HepG2 (cell line): ENCODE data around the gene PRR33. TPM values are rescaled to one million over a fixed set of nuclear protein-coding genes. Genes with fewer than 3 reads are reported as not detected.

Source experiments
- ATAC-seq: fragments of 200-7000 bp; cut with Tn5 transposase; 3 replicates; pipeline ENCODE4 v1.9.1; 2020; ENCODE audit warnings: mild to moderate bottlenecking, moderate library complexity
- BruUV-seq: library from RNA; stranded (reverse); fragments of 400-500 nt; replicated peaks from 2 replicates; lab custom pipeline; 2021; lab: Mats Ljungman, UMichigan
- CTCF ChIA-PET: fragments of 300-600 bp; formaldehyde crosslinking; extraction: SDS; loops from one replicate; lab custom pipeline; 2021; ENCODE audit warnings: low total read pairs, inconsistent platforms, low intra/inter-chr PET ratio; lab: Yijun Ruan, JAX
- POLR2A ChIA-PET: fragments of 350-600 bp; sonication (Branson Sonifier 250); formaldehyde crosslinking; loops from one replicate; lab custom pipeline; 2020; ENCODE audit warnings: antibody characterized with exemption, inconsistent platforms; lab: Yijun Ruan, JAX
- DNase-seq: peaks from one replicate; pipeline ENCODE4 v3.0.0-alpha.2; 2015; ENCODE audit warnings: low spot score
- FAIRE-seq: peaks from 3 replicates; lab custom pipeline; 2011; peaks lifted over from hg19 to GRCh38; lab: Jason Lieb, UNC
- H2AFZ ChIP-seq: one replicate; pipeline ENCODE4 v1.6.1; 2011; ENCODE audit warnings: low read length, inconsistent platforms
- H3K27ac ChIP-seq: fragments of 300-600 bp; 3 replicates; pipeline ENCODE4 v1.8.0; 2011; ENCODE audit warnings: mixed run types, mild to moderate bottlenecking, mixed read lengths, low read length, inconsistent platforms; ENCODE audit not compliant: insufficient read depth; ENCODE audit errors: extremely low read length
- H3K27me3 ChIP-seq, 2 experiments: fragments of 200-600 bp in 1 of 2; 2 replicates in 1 of 2; 3 replicates in 1 of 2; pipeline versions ENCODE4 v1.6.0 to v1.8.0; 2011; ENCODE audit warnings: low read length in 2 of 2, mild to moderate bottlenecking in 2 of 2, moderate library complexity in 2 of 2, inconsistent platforms in 1 of 2; ENCODE audit not compliant: insufficient read depth in 2 of 2, control insufficient read depth in 1 of 2
- H3K36me3 ChIP-seq, 2 experiments: fragments of 200-600 bp in 1 of 2; replicated peaks in 1 of 2; 2 replicates in 1 of 2; 3 replicates in 1 of 2; pipeline versions ENCODE4 v1.5.1 to v1.8.0; 2011; ENCODE audit warnings: low read length in 2 of 2, inconsistent platforms in 1 of 2; ENCODE audit not compliant: insufficient read depth in 2 of 2, control insufficient read depth in 1 of 2
- H3K4me1 ChIP-seq: 2 replicates; pipeline ENCODE4 v1.5.1; 2012; ENCODE audit warnings: low read length, inconsistent platforms; ENCODE audit not compliant: insufficient read depth
- H3K4me2 ChIP-seq: 2 replicates; pipeline ENCODE4 v1.6.0; 2011; ENCODE audit warnings: low read depth, low read length, inconsistent platforms
- H3K4me3 ChIP-seq, 3 experiments: fragments of 200-600 bp in 1 of 3; sonication (generic), shearing (Covaris generic) in 1 of 3; replicated peaks in 1 of 3; 2 replicates each; pipeline ENCODE4 v1.5.1; 2011 to 2016; ENCODE audit warnings: low read length in 3 of 3, inconsistent platforms in 2 of 3, low read depth in 2 of 3, mild to moderate bottlenecking in 2 of 3, control low read depth in 1 of 3, mixed read lengths in 1 of 3; ENCODE audit not compliant: insufficient read depth in 1 of 3
- H3K79me2 ChIP-seq: one replicate; pipeline ENCODE4 v1.6.1; 2011; ENCODE audit warnings: low read length, inconsistent platforms; ENCODE audit not compliant: insufficient read depth
- H3K9ac ChIP-seq: 2 replicates; pipeline ENCODE4 v1.6.0; 2011; ENCODE audit warnings: mild to moderate bottlenecking, low read depth, low read length, inconsistent platforms; ENCODE audit not compliant: insufficient read depth
- H3K9me3 ChIP-seq: 2 replicates; pipeline ENCODE4 v1.5.1; 2012; ENCODE audit warnings: mild to moderate bottlenecking, low read length
- H4K20me1 ChIP-seq: 2 replicates; pipeline ENCODE4 v1.6.0; 2011; ENCODE audit warnings: inconsistent platforms, mild to moderate bottlenecking, low read length, moderate library complexity; ENCODE audit not compliant: insufficient read depth
- ARID2 ChIP-seq: sonication (generic); formaldehyde crosslinking; IDR thresholded peaks from 2 replicates; pipeline ENCODE4 v1.8.1; 2022; ENCODE audit warnings: mild to moderate bottlenecking, missing genetic modification reagents, borderline replicate concordance
- MAFK ChIP-seq, 2 experiments: IDR thresholded peaks in 1 of 2; conservative IDR thresholded peaks in 1 of 2; 2 replicates each; pipeline ENCODE4 v1.6.1; 2011; ENCODE audit warnings: improper control_type of control experiment in 2 of 2, low read length in 2 of 2
- PHB2 ChIP-seq: fragments of 450-650 bp; IDR thresholded peaks from 2 replicates; pipeline ENCODE4 v1.6.1; 2018; ENCODE audit not compliant: partially characterized antibody
- ZFP82 ChIP-seq: sonication (generic); formaldehyde crosslinking; IDR thresholded peaks from 2 replicates; pipeline ENCODE4 v1.5.1; 2020; ENCODE audit warnings: mild to moderate bottlenecking, missing genetic modification reagents, borderline replicate concordance
- ZNF251 ChIP-seq: sonication (generic); formaldehyde crosslinking; IDR thresholded peaks from 2 replicates; pipeline ENCODE4 v1.9.0; 2021; ENCODE audit warnings: mild to moderate bottlenecking, missing genetic modification reagents
- WGBS: methylation state at CpG from one replicate; pipeline ENCODE4 v1.1.6; 2017; ENCODE audit warnings: low lambda C conversion rate; 5-methylcytosine and 5-hydroxymethylcytosine counted together
- in situ Hi-C: cut with HindIII; loops from 2 replicates; pipeline ENCODE4 v1.10.0; 2017; ENCODE audit warnings: low pct_unique_long_range_greater_than_20kb; ENCODE audit not compliant: extremely low pct_ligation_motif_present
- intact Hi-C: fragments of 100-400 bp; cut with micrococcal nuclease; formaldehyde crosslinking; loops from one replicate; pipeline ENCODE4 v1.10.0; 2022; ENCODE audit not compliant: unreplicated experiment
- polyA plus RNA-seq, 8 experiments: library from polyadenylated mRNA; depleted of rRNA in 3 of 8; stranded (reverse) in 7 of 8; unstranded in 1 of 8; fragments of >200 nt; fragmentation: Illumina TruSeq in 4 of 8; extraction: Trizol in 4 of 8; gene quantifications; 2 replicates each; pipeline versions ENCODE4 v1.2.1 to v1.2.3, GENCODE V29; 2011 to 2016; ENCODE audit warnings: low read depth in 4 of 8, missing spikeins in 1 of 8, mixed read lengths in 1 of 8; ENCODE audit not compliant: insufficient read depth in 1 of 8
- total RNA-seq, 5 experiments: library from RNA; depleted of rRNA; stranded (reverse); fragments of >200 nt; fragmentation: Illumina TruSeq; extraction: Trizol; gene quantifications; 2 replicates each; pipeline ENCODE4 v1.2.3, GENCODE V29; 2016; ENCODE audit warnings: low read depth in 1 of 5
- TF ChIP-seq, protein P1 (sequence below): sonication (generic); formaldehyde crosslinking; IDR thresholded peaks from 2 replicates; pipeline ENCODE4 v1.8.1; 2023; ENCODE audit warnings: mild to moderate bottlenecking, missing genetic modification reagents
- TF ChIP-seq, protein P2 (sequence below): sonication (generic); formaldehyde crosslinking; IDR thresholded peaks from 2 replicates; pipeline ENCODE4 v1.8.0; 2022; ENCODE audit warnings: mild to moderate bottlenecking, missing genetic modification reagents, moderate library complexity
- TF ChIP-seq, protein P3 (sequence below): sonication (generic); formaldehyde crosslinking; IDR thresholded peaks from 2 replicates; pipeline ENCODE4 v1.4.0; 2020; ENCODE audit warnings: mild to moderate bottlenecking, missing genetic modification reagents
- TF ChIP-seq, protein P4 (sequence below): sonication (generic); formaldehyde crosslinking; IDR thresholded peaks from 2 replicates; pipeline ENCODE4 v1.5.0; 2020; ENCODE audit warnings: mild to moderate bottlenecking, missing genetic modification reagents, moderate library complexity

The PRR33 gene
- total and polyA plus RNA-seq, 2 of the 13 experiments (the other 11 are each of a cell fraction or from before 2014, with no cell fraction given), result not detected

DNA sequence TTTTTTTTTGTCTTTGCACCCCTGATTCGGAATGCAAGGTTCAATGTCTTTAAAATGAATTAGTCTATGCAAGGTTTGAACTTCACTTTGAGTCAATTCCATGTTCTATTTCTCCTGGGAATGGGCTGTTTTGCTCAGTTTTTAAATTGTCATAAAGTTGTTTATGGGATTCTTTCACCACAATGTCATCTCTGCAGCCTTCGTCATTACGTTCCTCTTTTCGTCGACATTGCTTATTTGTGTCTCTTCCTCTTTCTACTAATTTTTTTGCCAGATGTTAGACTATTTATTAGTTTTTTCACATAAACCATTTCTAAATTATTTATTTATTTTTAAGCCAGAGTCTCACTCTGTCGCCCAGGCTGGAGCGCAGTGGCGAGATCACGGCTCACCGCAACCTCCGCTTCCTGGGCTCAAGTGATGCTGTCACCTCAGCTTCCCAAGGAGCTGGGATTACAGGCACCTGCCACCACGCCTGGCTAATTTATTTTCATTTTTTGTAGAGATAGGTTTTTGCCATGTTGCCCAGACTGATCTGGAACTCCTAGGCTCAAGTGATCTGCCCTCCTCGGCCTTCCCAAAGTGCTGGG, 20.7 kb upstream of the PRR33 start:
- H3K9me3 ChIP-seq, result no peaks in the 10 kb centered on the region
- H3K27me3 ChIP-seq, result peaks cover 5 to 26% of the 10 kb centered on the region in 2 experiments; a peak in 4 of 5 replicates
- intact Hi-C loops (no loop called here), in situ Hi-C loops (no loop called here)
- FAIRE-seq, result no peak
- CTCF ChIA-PET, result no interaction called here
- H2AFZ ChIP-seq, result no peak overlapping the region
- H3K79me2 ChIP-seq, result no peaks in the 10 kb centered on the region
- TF ChIP-seq, protein P1, sequence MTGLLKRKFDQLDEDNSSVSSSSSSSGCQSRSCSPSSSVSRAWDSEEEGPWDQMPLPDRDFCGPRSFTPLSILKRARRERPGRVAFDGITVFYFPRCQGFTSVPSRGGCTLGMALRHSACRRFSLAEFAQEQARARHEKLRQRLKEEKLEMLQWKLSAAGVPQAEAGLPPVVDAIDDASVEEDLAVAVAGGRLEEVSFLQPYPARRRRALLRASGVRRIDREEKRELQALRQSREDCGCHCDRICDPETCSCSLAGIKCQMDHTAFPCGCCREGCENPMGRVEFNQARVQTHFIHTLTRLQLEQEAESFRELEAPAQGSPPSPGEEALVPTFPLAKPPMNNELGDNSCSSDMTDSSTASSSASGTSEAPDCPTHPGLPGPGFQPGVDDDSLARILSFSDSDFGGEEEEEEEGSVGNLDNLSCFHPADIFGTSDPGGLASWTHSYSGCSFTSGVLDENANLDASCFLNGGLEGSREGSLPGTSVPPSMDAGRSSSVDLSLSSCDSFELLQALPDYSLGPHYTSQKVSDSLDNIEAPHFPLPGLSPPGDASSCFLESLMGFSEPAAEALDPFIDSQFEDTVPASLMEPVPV (CRISPR knock-in tag), result no peak
- TF ChIP-seq, protein P2, sequence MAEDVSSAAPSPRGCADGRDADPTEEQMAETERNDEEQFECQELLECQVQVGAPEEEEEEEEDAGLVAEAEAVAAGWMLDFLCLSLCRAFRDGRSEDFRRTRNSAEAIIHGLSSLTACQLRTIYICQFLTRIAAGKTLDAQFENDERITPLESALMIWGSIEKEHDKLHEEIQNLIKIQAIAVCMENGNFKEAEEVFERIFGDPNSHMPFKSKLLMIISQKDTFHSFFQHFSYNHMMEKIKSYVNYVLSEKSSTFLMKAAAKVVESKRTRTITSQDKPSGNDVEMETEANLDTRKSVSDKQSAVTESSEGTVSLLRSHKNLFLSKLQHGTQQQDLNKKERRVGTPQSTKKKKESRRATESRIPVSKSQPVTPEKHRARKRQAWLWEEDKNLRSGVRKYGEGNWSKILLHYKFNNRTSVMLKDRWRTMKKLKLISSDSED (CRISPR knock-in tag), result no peak
- TF ChIP-seq MAFK (conservative IDR thresholded peaks at IDR 0.05 in 1 of 2, IDR thresholded peaks at IDR 0.05 in 1 of 2; ENCODE audit: low read length in 2 of 2), result peak in 1 of 2 experiments; percentile 44; a peak in 2 of 4 replicates
- TF ChIP-seq, protein P3, sequence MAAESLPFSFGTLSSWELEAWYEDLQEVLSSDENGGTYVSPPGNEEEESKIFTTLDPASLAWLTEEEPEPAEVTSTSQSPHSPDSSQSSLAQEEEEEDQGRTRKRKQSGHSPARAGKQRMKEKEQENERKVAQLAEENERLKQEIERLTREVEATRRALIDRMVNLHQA, result no peak
- TF ChIP-seq, protein P4, sequence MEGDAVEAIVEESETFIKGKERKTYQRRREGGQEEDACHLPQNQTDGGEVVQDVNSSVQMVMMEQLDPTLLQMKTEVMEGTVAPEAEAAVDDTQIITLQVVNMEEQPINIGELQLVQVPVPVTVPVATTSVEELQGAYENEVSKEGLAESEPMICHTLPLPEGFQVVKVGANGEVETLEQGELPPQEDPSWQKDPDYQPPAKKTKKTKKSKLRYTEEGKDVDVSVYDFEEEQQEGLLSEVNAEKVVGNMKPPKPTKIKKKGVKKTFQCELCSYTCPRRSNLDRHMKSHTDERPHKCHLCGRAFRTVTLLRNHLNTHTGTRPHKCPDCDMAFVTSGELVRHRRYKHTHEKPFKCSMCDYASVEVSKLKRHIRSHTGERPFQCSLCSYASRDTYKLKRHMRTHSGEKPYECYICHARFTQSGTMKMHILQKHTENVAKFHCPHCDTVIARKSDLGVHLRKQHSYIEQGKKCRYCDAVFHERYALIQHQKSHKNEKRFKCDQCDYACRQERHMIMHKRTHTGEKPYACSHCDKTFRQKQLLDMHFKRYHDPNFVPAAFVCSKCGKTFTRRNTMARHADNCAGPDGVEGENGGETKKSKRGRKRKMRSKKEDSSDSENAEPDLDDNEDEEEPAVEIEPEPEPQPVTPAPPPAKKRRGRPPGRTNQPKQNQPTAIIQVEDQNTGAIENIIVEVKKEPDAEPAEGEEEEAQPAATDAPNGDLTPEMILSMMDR (CRISPR knock-in tag), result no peak
- no peak for TF ChIP-seq ZFP82 (CRISPR knock-in tag)
- TF ChIP-seq PHB2, result no peak
- no peak for TF ChIP-seq ARID2 (CRISPR knock-in tag)
- TF ChIP-seq ZNF251 (CRISPR knock-in tag), result no peak
- no peaks in the 10 kb centered on the region for H3K4me1 ChIP-seq
- no peak overlapping the region for H3K4me3 ChIP-seq
- WGBS, result 68% methylated on average over 13 of the region's 13 CpGs
- BruUV-seq, result no TSS peak
- H3K9ac ChIP-seq, result no peak overlapping the region
- no peak overlapping the region for H3K27ac ChIP-seq
- POLR2A ChIA-PET, result no interaction called here
- no peak for ATAC-seq
- DNase-seq, result no peak
- no peaks in the 10 kb centered on the region for H4K20me1 ChIP-seq
- no peak overlapping the region for H3K4me2 ChIP-seq
- no peaks in the 10 kb centered on the region for H3K36me3 ChIP-seq
